HCT116 (cell line): ENCODE results near the gene RANBP1.

Experiments used
- CEBPB ChIP-seq: IDR thresholded peaks from 2 replicates; pipeline ENCODE4 v1.6.1; 2012; ENCODE audit warnings: low read depth
- TF ChIP-seq, protein P1 (sequence below), 3 experiments: fragments of 200-600 bp in 1 of 3; sonication (generic) in 1 of 3; IDR thresholded peaks in 2 of 3; conservative IDR thresholded peaks in 1 of 3; 2 replicates each; pipeline ENCODE4 v1.5.1; 2012 to 2017; ENCODE audit warnings: low read depth in 2 of 3, low read length in 2 of 3, antibody characterized with exemption in 1 of 3, borderline replicate concordance in 1 of 3, control low read depth in 1 of 3, mild to moderate bottlenecking in 1 of 3, mixed read lengths in 1 of 3, mixed run types in 1 of 3, moderate library complexity in 1 of 3; ENCODE audit not compliant: insufficient read depth in 1 of 3
- TF ChIP-seq, protein P2 (sequence below): IDR thresholded peaks from 2 replicates; pipeline ENCODE4 v1.6.1; 2012

DNA sequence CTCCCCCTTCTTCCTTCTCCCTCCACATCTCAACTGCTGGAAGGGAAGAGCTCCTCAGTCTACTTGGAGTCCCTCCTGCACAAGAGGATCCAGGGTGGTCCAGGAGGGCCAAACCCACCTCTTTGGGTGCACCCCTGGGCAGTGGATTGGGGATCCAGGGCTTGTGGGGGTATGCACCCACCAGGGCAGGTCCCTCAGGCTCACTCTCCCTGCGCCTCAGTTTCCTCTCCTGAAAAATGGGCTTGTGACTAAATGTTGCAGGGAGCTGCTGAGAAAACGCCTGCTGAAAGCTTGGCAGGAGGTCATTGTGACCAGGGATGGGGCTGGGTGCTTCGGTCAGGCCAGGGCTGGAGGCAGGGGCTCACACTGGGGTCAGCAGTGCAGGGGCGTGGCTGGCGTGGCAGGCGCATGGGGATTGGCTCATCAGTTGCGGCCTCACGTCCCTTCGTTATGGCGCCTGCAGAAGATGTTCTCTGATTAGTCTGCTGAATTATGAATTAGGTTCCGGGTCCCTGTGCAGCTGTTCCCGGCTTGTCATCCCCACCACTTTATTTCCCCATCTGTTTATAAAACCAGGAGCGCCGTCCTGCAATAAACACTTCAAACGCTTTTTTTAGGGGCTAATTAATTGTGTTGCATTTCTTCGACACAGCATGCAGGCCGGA is 60.6 kb downstream of the RANBP1 start:
- TF ChIP-seq, protein P1, sequence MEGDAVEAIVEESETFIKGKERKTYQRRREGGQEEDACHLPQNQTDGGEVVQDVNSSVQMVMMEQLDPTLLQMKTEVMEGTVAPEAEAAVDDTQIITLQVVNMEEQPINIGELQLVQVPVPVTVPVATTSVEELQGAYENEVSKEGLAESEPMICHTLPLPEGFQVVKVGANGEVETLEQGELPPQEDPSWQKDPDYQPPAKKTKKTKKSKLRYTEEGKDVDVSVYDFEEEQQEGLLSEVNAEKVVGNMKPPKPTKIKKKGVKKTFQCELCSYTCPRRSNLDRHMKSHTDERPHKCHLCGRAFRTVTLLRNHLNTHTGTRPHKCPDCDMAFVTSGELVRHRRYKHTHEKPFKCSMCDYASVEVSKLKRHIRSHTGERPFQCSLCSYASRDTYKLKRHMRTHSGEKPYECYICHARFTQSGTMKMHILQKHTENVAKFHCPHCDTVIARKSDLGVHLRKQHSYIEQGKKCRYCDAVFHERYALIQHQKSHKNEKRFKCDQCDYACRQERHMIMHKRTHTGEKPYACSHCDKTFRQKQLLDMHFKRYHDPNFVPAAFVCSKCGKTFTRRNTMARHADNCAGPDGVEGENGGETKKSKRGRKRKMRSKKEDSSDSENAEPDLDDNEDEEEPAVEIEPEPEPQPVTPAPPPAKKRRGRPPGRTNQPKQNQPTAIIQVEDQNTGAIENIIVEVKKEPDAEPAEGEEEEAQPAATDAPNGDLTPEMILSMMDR (IDR thresholded peaks at IDR 0.05 in 2 of 3, conservative IDR thresholded peaks at IDR 0.05 in 1 of 3; ENCODE audit: borderline replicate concordance in 1 of 3, insufficient read depth in 1 of 3, low read depth in 2 of 3, low read length in 2 of 3): no peak
- TF ChIP-seq CEBPB: no peak
- TF ChIP-seq, protein P2, sequence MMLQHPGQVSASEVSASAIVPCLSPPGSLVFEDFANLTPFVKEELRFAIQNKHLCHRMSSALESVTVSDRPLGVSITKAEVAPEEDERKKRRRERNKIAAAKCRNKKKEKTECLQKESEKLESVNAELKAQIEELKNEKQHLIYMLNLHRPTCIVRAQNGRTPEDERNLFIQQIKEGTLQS: no peak
